ENCODE measurements around the gene DLG2. TPM values are rescaled to one million over a fixed set of nuclear protein-coding genes. Genes with fewer than 3 reads are reported as not detected.

DLG2 gene
- total and polyA plus RNA-seq, 2 of the 8 experiments (the other 6 are each of a cell fraction or from before 2014, with no cell fraction given): 1.7 to 14.3 TPM

DNA sequence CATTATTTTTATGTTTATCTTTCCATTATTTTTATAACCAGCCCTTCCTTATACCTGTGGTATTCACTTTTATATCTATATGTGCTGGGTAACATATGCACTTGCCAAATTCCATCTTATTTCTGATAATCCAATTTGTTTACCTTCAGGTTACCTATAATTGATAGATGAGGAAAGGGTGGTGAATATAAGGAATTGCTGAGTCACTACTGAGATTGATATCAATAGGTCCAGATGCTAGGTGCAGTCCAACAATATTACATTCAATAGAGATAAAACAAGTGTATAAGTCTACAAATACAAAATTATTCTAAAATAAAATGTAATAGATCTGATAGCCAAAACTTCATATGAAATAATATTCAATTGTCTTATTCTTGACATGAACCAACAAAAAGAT lies 1582.0 kb downstream of the DLG2 start:
- DNase-seq (ENCODE audit: low read depth in 1 of 2, low spot score in 2 of 2) (no peak), FAIRE-seq (no peak)
- Histone ChIP-seq H2BK15ac (ENCODE audit: low read length) (no peak overlapping the region), H3K36me3 (ENCODE audit: control insufficient read depth in 2 of 4, insufficient read depth in 4 of 4, low read length in 3 of 4) (no peaks in the 10 kb centered on the region), H3K14ac (ENCODE audit: insufficient read length) (no peak overlapping the region), H2BK5ac (ENCODE audit: low read depth, low read length) (no peak overlapping the region), H2BK20ac (ENCODE audit: low read length) (no peak overlapping the region), H4K20me1 (replicated peaks in 1 of 2; ENCODE audit: control insufficient read depth in 1 of 2, insufficient read depth in 2 of 2, low read length in 2 of 2) (no peaks in the 10 kb centered on the region), H3K27me3 (replicated peaks in 1 of 4; ENCODE audit: control insufficient read depth in 3 of 4, extremely low read depth in 1 of 4, insufficient read depth in 3 of 4, low read length in 3 of 4) (no peaks in the 10 kb centered on the region), H3K9me3 (ENCODE audit: insufficient read depth in 2 of 2, low read depth in 1 of 2, low read length in 1 of 2) (no peaks in the 10 kb centered on the region), H2AFZ (ENCODE audit: low read length) (no peak overlapping the region), H3K79me2 (ENCODE audit: control insufficient read depth in 1 of 2, insufficient read depth in 2 of 2, low read length in 2 of 2) (no peaks in the 10 kb centered on the region), H3K23me2 (ENCODE audit: low read depth, low read length) (no peaks in the 10 kb centered on the region), H3K23ac (ENCODE audit: insufficient read length) (no peak overlapping the region), H4K8ac (ENCODE audit: extremely low read depth, insufficient read depth, low read length) (no peak overlapping the region), H2BK120ac (replicated peaks; ENCODE audit: low read depth, low read length) (no peak overlapping the region), H3K79me1 (ENCODE audit: low read depth, low read length) (no peaks in the 10 kb centered on the region), H3K27ac (ENCODE audit: low read depth, low read length) (no peak overlapping the region), H3K4me1 (replicated peaks in 1 of 4; ENCODE audit: control insufficient read depth in 3 of 4, insufficient read depth in 4 of 4, low read length in 3 of 4) (no peaks in the 10 kb centered on the region), H3K4me3 (ENCODE audit: extremely low read depth in 1 of 4, insufficient read depth in 2 of 4, low read depth in 3 of 4, low read length in 4 of 4) (no peak overlapping the region), H4K5ac (ENCODE audit: insufficient read length, low read depth, low read length) (no peak overlapping the region), H3K4ac (replicated peaks; ENCODE audit: insufficient read length, low read depth, low read length) (no peak overlapping the region), H3K56ac (replicated peaks; ENCODE audit: insufficient read length, low read depth, low read length) (no peak overlapping the region), H2AK5ac (ENCODE audit: low read depth, low read length) (no peak overlapping the region), H3K9ac (replicated peaks in 1 of 4; ENCODE audit: extremely low read depth in 1 of 4, low read depth in 3 of 4, low read length in 3 of 4) (no peak overlapping the region), H3K4me2 (ENCODE audit: insufficient read depth in 1 of 2, low read depth in 2 of 2, low read length in 2 of 2) (no peak overlapping the region), H2BK12ac (ENCODE audit: low read depth, low read length) (no peak overlapping the region), H3K18ac (ENCODE audit: extremely low read depth, low read length) (no peak overlapping the region), H4K91ac (replicated peaks; ENCODE audit: insufficient read length, low read length) (no peak overlapping the region)
- POLR2A ChIA-PET (ENCODE audit: partially characterized antibody): no interaction called here
- CTCF ChIA-PET (ENCODE audit: partially characterized antibody): no interaction called here
- TF ChIP-seq, protein P1, sequence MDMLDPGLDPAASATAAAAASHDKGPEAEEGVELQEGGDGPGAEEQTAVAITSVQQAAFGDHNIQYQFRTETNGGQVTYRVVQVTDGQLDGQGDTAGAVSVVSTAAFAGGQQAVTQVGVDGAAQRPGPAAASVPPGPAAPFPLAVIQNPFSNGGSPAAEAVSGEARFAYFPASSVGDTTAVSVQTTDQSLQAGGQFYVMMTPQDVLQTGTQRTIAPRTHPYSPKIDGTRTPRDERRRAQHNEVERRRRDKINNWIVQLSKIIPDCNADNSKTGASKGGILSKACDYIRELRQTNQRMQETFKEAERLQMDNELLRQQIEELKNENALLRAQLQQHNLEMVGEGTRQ (IDR thresholded peaks at IDR 0.05; ENCODE audit: low read length): no peak
- TF ChIP-seq CREB1 (IDR thresholded peaks at IDR 0.05) (no peak), NRF1 (IDR thresholded peaks at IDR 0.05; ENCODE audit: low read depth, low read length) (no peak)
- TF ChIP-seq, protein P2, sequence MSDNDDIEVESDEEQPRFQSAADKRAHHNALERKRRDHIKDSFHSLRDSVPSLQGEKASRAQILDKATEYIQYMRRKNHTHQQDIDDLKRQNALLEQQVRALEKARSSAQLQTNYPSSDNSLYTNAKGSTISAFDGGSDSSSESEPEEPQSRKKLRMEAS (IDR thresholded peaks at IDR 0.05): no peak
